Measurements from ENCODE around the gene DNAH8. TPM values are rescaled to one million over a fixed set of nuclear protein-coding genes. Genes with fewer than 3 reads are reported as not detected.

Gene DNAH8
- total and polyA plus RNA-seq, 4 experiments from 2014 or later, result 0.04 to 0.17 (median 0.09) TPM; not detected in 1

GRCh38 chr6:39062014-39062740, 347.1 kb downstream of the DNAH8 start:
- CTCF ChIA-PET (ENCODE audit: partially characterized antibody), result no interaction called here
- peak overlapping the region in 1 of 7 donors; percentile 21 for H3K27ac Mint-ChIP-seq
- DNase-seq, result no peak
- no peaks in the 10 kb centered on the region for H3K4me1 Mint-ChIP-seq
- Histone ChIP-seq H3K36me3 (ENCODE audit: insufficient read depth, low read length) (no peaks in the 10 kb centered on the region), H3K27ac (ENCODE audit: low read depth, low read length) (no peak overlapping the region), H3K4me3 (ENCODE audit: low read length in 2 of 2) (no peak overlapping the region), H3K4me1 (ENCODE audit: insufficient read depth, low read length) (no peaks in the 10 kb centered on the region), H3K27me3 (ENCODE audit: insufficient read depth, low read length) (no peaks in the 10 kb centered on the region), H3K9me3 (ENCODE audit: control insufficient read depth in 1 of 2, low read length in 2 of 2) (no peaks in the 10 kb centered on the region)
- intact Hi-C loops (cut with micrococcal nuclease), result no loop called here
- H3K36me3 Mint-ChIP-seq, result no peaks in the 10 kb centered on the region
- no peaks in the 10 kb centered on the region for H3K9me3 Mint-ChIP-seq
- no peak overlapping the region for H3K4me3 Mint-ChIP-seq
- peaks cover 6 to 27% of the 10 kb centered on the region in 2 donors for H3K27me3 Mint-ChIP-seq
- POLR2A ChIA-PET (ENCODE audit: partially characterized antibody), result no interaction called here

GRCh38 chr6:39063526-39063925, 348.4 kb downstream of the DNAH8 start:
- Mint-ChIP-seq H3K4me3 (no peak overlapping the region), H3K36me3 (no peaks in the 10 kb centered on the region), H3K27me3 (peaks cover 9 to 21% of the 10 kb centered on the region in 2 donors), H3K27ac (no peak overlapping the region), H3K4me1 (no peaks in the 10 kb centered on the region), H3K9me3 (no peaks in the 10 kb centered on the region)
- intact Hi-C loops (cut with micrococcal nuclease), result no loop called here
- no peaks in the 10 kb centered on the region for H3K36me3 ChIP-seq (ENCODE audit: insufficient read depth, low read length)
- H3K4me3 ChIP-seq (ENCODE audit: low read length in 2 of 2), result no peak overlapping the region
- H3K27me3 ChIP-seq (ENCODE audit: insufficient read depth, low read length), result no peaks in the 10 kb centered on the region
- H3K27ac ChIP-seq (ENCODE audit: low read depth, low read length), result no peak overlapping the region
- POLR2A ChIA-PET (ENCODE audit: partially characterized antibody), result no interaction called here
- DNase-seq, result no peak
- H3K9me3 ChIP-seq (ENCODE audit: control insufficient read depth in 1 of 2, low read length in 2 of 2), result no peaks in the 10 kb centered on the region
- no peaks in the 10 kb centered on the region for H3K4me1 ChIP-seq (ENCODE audit: insufficient read depth, low read length)
- CTCF ChIA-PET (ENCODE audit: partially characterized antibody), result no interaction called here

GRCh38 chr6:39065561-39065960, 350.4 kb downstream of the DNAH8 start:
- no peak overlapping the region for H3K27ac ChIP-seq (ENCODE audit: low read depth, low read length)
- Mint-ChIP-seq H3K27me3 (peaks cover 8 to 12% of the 10 kb centered on the region in 2 donors), H3K36me3 (no peaks in the 10 kb centered on the region), H3K4me1 (no peaks in the 10 kb centered on the region), H3K27ac (no peak overlapping the region), H3K4me3 (no peak overlapping the region), H3K9me3 (no peaks in the 10 kb centered on the region)
- no peak for DNase-seq
- no peaks in the 10 kb centered on the region for H3K27me3 ChIP-seq (ENCODE audit: insufficient read depth, low read length)
- ChIA-PET CTCF (ENCODE audit: partially characterized antibody) (no interaction called here), POLR2A (ENCODE audit: partially characterized antibody) (no interaction called here)
- H3K9me3 ChIP-seq (ENCODE audit: control insufficient read depth in 1 of 2, low read length in 2 of 2), result no peaks in the 10 kb centered on the region
- H3K36me3 ChIP-seq (ENCODE audit: insufficient read depth, low read length), result no peaks in the 10 kb centered on the region
- H3K4me3 ChIP-seq (ENCODE audit: low read length in 2 of 2), result no peak overlapping the region
- intact Hi-C loops (cut with micrococcal nuclease), result no loop called here
- H3K4me1 ChIP-seq (ENCODE audit: insufficient read depth, low read length), result no peaks in the 10 kb centered on the region

GRCh38 chr6:39068391-39068790, 353.3 kb downstream of the DNAH8 start:
- Histone ChIP-seq H3K27ac (ENCODE audit: low read depth, low read length) (no peak overlapping the region), H3K4me1 (ENCODE audit: insufficient read depth, low read length) (no peaks in the 10 kb centered on the region), H3K36me3 (ENCODE audit: insufficient read depth, low read length) (no peaks in the 10 kb centered on the region), H3K9me3 (ENCODE audit: control insufficient read depth in 1 of 2, low read length in 2 of 2) (no peaks in the 10 kb centered on the region), H3K27me3 (ENCODE audit: insufficient read depth, low read length) (no peaks in the 10 kb centered on the region), H3K4me3 (ENCODE audit: low read length in 2 of 2) (no peak overlapping the region)
- Mint-ChIP-seq H3K36me3 (no peaks in the 10 kb centered on the region), H3K27ac (no peak overlapping the region), H3K4me3 (no peak overlapping the region), H3K4me1 (no peaks in the 10 kb centered on the region), H3K27me3 (peaks cover 4 to 8% of the 10 kb centered on the region in 2 donors), H3K9me3 (no peaks in the 10 kb centered on the region)
- no peak for DNase-seq
- intact Hi-C loops (cut with micrococcal nuclease), result no loop called here
- ChIA-PET POLR2A (ENCODE audit: partially characterized antibody) (no interaction called here), CTCF (ENCODE audit: partially characterized antibody) (no interaction called here)

- Mint-ChIP-seq H3K4me1 (no peaks in the 10 kb centered on the region), H3K4me3 (no peak overlapping the region), H3K27me3 (peaks cover 0 to 3% of the 10 kb centered on the region in 2 donors), H3K9me3 (no peaks in the 10 kb centered on the region), H3K36me3 (no peaks in the 10 kb centered on the region), H3K27ac (no peak overlapping the region)
- no peaks in the 10 kb centered on the region for H3K27me3 ChIP-seq (ENCODE audit: insufficient read depth, low read length)
- ChIA-PET CTCF (ENCODE audit: partially characterized antibody) (interaction anchor here (0.6 kb wide), 1 partner anchor 65 kb away, joined by 4 read pairs; no protein-coding TSS in a partner anchor), POLR2A (ENCODE audit: partially characterized antibody) (no interaction called here)
- H3K4me1 ChIP-seq (ENCODE audit: insufficient read depth, low read length), result no peaks in the 10 kb centered on the region
- no peak for DNase-seq
- no peaks in the 10 kb centered on the region for H3K9me3 ChIP-seq (ENCODE audit: control insufficient read depth in 1 of 2, low read length in 2 of 2)
- H3K4me3 ChIP-seq (ENCODE audit: low read length in 2 of 2), result no peak overlapping the region
- intact Hi-C loops (cut with micrococcal nuclease), result no loop called here
- no peak overlapping the region for H3K27ac ChIP-seq (ENCODE audit: low read depth, low read length)
- no peaks in the 10 kb centered on the region for H3K36me3 ChIP-seq (ENCODE audit: insufficient read depth, low read length)
Observed at GRCh38 chr6:39072830-39073229, 357.7 kb downstream of the DNAH8 start.

- Mint-ChIP-seq H3K4me3 (no peak overlapping the region), H3K9me3 (no peaks in the 10 kb centered on the region), H3K27ac (no peak overlapping the region), H3K36me3 (no peaks in the 10 kb centered on the region), H3K4me1 (no peaks in the 10 kb centered on the region), H3K27me3 (peaks cover 0 to 3% of the 10 kb centered on the region in 2 donors)
- no peaks in the 10 kb centered on the region for H3K9me3 ChIP-seq (ENCODE audit: control insufficient read depth in 1 of 2, low read length in 2 of 2)
- no peak for DNase-seq
- POLR2A ChIA-PET (ENCODE audit: partially characterized antibody), result no interaction called here
- H3K27ac ChIP-seq (ENCODE audit: low read depth, low read length), result no peak overlapping the region
- no peak overlapping the region for H3K4me3 ChIP-seq (ENCODE audit: low read length in 2 of 2)
- H3K36me3 ChIP-seq (ENCODE audit: insufficient read depth, low read length), result no peaks in the 10 kb centered on the region
- intact Hi-C loops (cut with micrococcal nuclease), result no loop called here
- H3K27me3 ChIP-seq (ENCODE audit: insufficient read depth, low read length), result no peaks in the 10 kb centered on the region
- H3K4me1 ChIP-seq (ENCODE audit: insufficient read depth, low read length), result no peaks in the 10 kb centered on the region
- CTCF ChIA-PET (ENCODE audit: partially characterized antibody), result no interaction called here
Observed at GRCh38 chr6:39073471-39074355, 358.6 kb downstream of the DNAH8 start.

- H3K4me1 Mint-ChIP-seq, result no peaks in the 10 kb centered on the region
- peaks cover 0 to 3% of the 10 kb centered on the region in 2 donors for H3K27me3 Mint-ChIP-seq
- Histone ChIP-seq H3K27ac (ENCODE audit: low read depth, low read length) (no peak overlapping the region), H3K4me3 (ENCODE audit: low read length in 2 of 2) (no peak overlapping the region), H3K27me3 (ENCODE audit: insufficient read depth, low read length) (no peaks in the 10 kb centered on the region), H3K9me3 (ENCODE audit: control insufficient read depth in 1 of 2, low read length in 2 of 2) (no peaks in the 10 kb centered on the region), H3K4me1 (ENCODE audit: insufficient read depth, low read length) (no peaks in the 10 kb centered on the region), H3K36me3 (ENCODE audit: insufficient read depth, low read length) (no peaks in the 10 kb centered on the region)
- intact Hi-C loops (cut with micrococcal nuclease), result no loop called here
- H3K36me3 Mint-ChIP-seq, result no peaks in the 10 kb centered on the region
- H3K9me3 Mint-ChIP-seq, result no peaks in the 10 kb centered on the region
- H3K27ac Mint-ChIP-seq, result no peak overlapping the region
- DNase-seq, result no peak
- no peak overlapping the region for H3K4me3 Mint-ChIP-seq
- CTCF ChIA-PET (ENCODE audit: partially characterized antibody), result no interaction called here
- POLR2A ChIA-PET (ENCODE audit: partially characterized antibody), result no interaction called here
Observed at GRCh38 chr6:39074486-39074885, 359.4 kb downstream of the DNAH8 start.

Measured in CD4-positive, alpha-beta memory T cell (primary cell).